ENCODE data around the gene RIGI.

DNA sequence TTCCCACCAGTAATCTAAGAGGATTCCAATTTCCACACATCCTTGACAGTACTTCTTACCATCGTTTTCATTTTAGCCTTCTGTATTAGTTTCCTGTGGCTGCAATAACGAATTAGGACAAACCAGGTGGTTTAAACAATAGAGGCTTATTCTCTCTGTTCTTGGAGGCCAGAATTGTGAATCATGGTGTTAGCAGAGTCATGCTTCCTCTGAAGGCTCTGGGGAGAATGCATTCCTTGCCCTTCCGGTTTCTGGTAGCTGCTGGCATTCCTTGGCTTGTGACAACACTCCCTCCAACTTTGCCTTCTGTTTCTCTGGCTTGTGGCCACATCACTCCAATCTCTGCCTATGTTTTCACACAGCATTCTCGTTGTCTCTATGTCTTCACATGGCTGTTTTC is 23.5 kb downstream of the RIGI start:
- TF ChIP-seq, protein P1, sequence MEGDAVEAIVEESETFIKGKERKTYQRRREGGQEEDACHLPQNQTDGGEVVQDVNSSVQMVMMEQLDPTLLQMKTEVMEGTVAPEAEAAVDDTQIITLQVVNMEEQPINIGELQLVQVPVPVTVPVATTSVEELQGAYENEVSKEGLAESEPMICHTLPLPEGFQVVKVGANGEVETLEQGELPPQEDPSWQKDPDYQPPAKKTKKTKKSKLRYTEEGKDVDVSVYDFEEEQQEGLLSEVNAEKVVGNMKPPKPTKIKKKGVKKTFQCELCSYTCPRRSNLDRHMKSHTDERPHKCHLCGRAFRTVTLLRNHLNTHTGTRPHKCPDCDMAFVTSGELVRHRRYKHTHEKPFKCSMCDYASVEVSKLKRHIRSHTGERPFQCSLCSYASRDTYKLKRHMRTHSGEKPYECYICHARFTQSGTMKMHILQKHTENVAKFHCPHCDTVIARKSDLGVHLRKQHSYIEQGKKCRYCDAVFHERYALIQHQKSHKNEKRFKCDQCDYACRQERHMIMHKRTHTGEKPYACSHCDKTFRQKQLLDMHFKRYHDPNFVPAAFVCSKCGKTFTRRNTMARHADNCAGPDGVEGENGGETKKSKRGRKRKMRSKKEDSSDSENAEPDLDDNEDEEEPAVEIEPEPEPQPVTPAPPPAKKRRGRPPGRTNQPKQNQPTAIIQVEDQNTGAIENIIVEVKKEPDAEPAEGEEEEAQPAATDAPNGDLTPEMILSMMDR (IDR thresholded peaks at IDR 0.05), result no peak
- TF ChIP-seq POLR2A (IDR thresholded peaks at IDR 0.05), result no peak
- TF ChIP-seq EP300 (IDR thresholded peaks at IDR 0.05), result no peak
- no peak for TF ChIP-seq POLR2AphosphoS5 (IDR thresholded peaks at IDR 0.05)
